GM21528 (cell line): Measurements from ENCODE around the gene EDEM1.

ENCODE experiments used
- ATAC-seq: cut with Tn5 transposase; IDR thresholded peaks from one replicate; pipeline ENCODE4 v1.9.1; 2021; ENCODE audit warnings: mild to moderate bottlenecking, moderate library complexity; ENCODE audit not compliant: unreplicated experiment, low FRiP score

The EDEM1 gene

DNA sequence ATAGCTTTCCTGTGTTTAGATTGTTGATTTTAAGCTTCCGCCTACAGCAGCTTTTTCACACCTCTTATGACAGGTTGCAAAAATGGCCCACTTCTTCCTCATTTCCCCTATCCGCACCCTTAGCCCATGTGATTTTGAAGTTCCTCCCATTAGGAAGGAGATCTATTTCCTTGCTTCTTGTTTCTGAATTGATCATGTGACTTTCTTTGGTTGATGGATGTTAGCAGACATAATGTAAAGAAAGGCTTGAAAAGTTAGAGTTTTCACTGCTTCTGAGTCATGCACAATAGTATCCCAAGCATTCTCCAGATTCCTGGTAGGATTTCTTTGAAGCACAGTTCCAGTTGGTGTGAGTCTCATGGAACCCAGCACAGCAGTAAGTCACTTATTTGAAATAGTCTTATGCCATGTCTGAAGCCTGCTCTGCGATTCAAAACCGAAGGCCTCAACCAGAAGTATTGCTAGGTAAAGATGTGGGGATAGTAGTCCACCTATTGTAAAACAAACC is 76.6 kb downstream of the EDEM1 start:
- no peak for ATAC-seq

DNA sequence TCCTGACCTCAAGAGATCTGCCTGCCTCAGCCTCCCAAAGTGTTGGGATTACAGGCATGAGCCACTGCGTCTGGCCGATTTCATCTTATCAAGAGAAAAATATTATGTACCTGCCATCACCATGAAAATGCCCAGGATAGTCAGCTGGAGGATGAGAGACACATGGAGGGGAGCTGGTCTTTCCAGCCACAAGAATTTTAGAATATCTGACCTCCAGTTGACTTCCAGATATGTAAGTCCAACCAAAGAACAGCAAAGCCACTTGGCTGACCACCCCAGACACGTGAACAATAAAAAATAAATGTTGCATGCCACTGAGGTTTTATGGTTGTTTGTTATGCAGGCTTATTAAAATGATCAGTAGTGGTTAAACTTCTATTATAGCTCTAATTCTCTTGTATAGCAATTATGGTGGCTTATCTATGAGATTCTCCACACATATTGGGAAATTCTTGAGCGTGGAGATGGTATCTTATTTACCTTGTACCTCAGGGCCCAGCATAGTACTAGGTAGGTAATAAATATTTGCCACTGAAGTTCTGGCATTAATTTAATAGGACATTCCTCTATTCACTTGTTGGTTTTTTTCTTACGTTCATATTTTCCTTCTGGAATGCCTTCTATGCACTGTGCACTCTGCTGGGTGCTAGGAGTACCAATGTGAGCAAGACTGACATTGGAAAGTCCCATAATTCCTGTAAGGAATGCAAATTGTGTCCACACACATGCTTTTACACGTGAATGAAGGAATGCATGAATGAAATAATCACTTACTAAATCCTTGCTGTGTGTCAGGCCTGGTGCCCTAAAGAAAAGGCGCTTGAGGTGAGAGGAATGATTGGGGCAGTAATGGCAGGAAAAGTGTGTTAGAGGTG is 77.6 kb downstream of the EDEM1 start:
- no peak for ATAC-seq

DNA sequence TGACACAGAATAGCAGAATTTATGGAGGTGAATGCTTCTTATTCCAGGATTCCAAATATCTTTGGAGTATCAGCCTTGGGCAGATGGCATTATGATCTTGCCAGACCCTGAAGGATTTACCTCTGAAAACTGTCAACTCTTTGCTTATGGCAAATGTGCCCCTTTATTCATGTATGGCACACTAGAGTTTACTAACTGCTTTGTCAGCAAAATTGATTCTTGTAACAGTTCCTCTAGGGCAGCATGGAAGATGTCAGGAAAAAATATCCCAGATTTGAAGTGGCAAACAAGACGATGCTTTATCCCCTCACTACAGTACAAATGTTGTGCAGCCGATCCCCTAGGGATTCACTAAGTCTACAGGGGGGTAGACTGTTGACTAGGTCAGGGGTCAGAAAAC is 79.7 kb downstream of the EDEM1 start:
- ATAC-seq, result no peak

DNA sequence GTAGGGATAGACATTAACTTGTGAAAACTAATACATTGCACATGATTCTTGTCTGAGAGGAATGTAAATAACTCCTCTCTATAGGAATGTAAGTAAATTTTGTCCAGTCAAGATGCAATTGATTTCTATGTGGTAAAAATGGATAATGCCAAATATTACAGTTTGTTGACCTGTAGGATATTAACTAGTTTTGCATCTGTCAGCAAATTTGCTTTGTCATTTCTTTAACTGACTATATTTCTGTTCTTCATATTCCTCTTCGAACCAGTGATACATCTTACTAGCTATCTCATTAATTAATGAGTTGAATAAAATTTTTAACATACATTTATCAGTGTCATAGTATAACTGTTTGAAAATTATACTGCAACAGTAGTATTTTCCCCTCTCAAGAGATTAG is 80.4 kb downstream of the EDEM1 start:
- ATAC-seq, result no peak
